Measurements from ENCODE around the gene C16orf90. TPM values are rescaled to one million over a fixed set of nuclear protein-coding genes. Genes with fewer than 3 reads are reported as not detected.
A peak's percentile ranks its signal among the peaks of the same experiment; 100 is the strongest.

C16orf90 gene
- total and polyA plus RNA-seq, 2 donors (not counting 1 experiment from before 2014, with no cell fraction given), result not detected

DNA sequence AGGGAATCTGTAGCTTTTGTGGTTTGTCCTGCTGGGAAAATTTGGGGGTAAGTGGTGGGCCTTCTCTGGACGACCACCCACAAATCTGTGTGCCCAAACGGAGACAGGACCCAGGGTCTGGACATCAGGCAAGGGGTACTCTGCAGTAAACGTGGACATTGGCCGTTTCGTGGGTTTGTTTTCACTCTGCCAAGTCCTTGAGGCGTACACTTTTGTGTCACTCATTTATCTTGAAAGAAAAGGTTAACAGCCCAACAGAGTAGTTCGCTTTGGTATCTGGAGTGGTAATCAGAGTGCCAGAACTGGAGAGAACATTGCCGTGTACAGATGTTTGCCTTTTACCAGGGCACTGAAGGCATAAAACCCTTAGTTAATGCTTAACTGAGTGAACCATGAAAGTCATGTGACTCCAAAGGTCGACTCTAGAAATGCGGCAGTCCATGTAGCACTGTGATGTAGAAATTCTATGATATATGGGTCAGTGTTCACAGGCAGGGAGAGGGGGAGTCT is 36.4 kb downstream of the C16orf90 start:
- H3K4me3 ChIP-seq (replicated peaks in 1 of 4; ENCODE audit: control extremely low read depth in 1 of 4, insufficient read depth in 1 of 4, low read depth in 3 of 4, low read length in 4 of 4), result peak overlapping the region; percentile 71 to 94 (median 87)
- H3K4me1 ChIP-seq (ENCODE audit: control insufficient read depth, extremely low read depth, insufficient read depth, low read length), result peaks cover 3% of the 10 kb centered on the region
- H2AFZ ChIP-seq (ENCODE audit: low read length), result peak overlapping the region; percentile 27
- no peaks in the 10 kb centered on the region for H3K9me3 ChIP-seq (ENCODE audit: control insufficient read depth, insufficient read depth, low read depth, low read length)
- no peaks in the 10 kb centered on the region for H3K27me3 ChIP-seq (ENCODE audit: control insufficient read depth, insufficient read depth, low read length)
- peak; percentile 16 to 39 for DNase-seq (ENCODE audit: low read depth in 2 of 2)
- H3K79me2 ChIP-seq (ENCODE audit: control insufficient read depth, insufficient read depth, low read length), result peaks cover 56% of the 10 kb centered on the region
- TF ChIP-seq, protein P1, sequence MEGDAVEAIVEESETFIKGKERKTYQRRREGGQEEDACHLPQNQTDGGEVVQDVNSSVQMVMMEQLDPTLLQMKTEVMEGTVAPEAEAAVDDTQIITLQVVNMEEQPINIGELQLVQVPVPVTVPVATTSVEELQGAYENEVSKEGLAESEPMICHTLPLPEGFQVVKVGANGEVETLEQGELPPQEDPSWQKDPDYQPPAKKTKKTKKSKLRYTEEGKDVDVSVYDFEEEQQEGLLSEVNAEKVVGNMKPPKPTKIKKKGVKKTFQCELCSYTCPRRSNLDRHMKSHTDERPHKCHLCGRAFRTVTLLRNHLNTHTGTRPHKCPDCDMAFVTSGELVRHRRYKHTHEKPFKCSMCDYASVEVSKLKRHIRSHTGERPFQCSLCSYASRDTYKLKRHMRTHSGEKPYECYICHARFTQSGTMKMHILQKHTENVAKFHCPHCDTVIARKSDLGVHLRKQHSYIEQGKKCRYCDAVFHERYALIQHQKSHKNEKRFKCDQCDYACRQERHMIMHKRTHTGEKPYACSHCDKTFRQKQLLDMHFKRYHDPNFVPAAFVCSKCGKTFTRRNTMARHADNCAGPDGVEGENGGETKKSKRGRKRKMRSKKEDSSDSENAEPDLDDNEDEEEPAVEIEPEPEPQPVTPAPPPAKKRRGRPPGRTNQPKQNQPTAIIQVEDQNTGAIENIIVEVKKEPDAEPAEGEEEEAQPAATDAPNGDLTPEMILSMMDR (conservative IDR thresholded peaks at IDR 0.05 in 1 of 2, IDR thresholded peaks at IDR 0.05 in 1 of 2; ENCODE audit: low read depth in 1 of 2, low read length in 2 of 2), result no peak
- peak overlapping the region; percentile 70 for H3K4me2 ChIP-seq (ENCODE audit: extremely low read depth, insufficient read depth, low read length)
- peak overlapping the region; percentile 98 for H3K9ac ChIP-seq (ENCODE audit: insufficient read depth, low read length)
- no peaks in the 10 kb centered on the region for H4K20me1 ChIP-seq (ENCODE audit: control insufficient read depth, extremely low read depth, insufficient read depth, low read length)
- no peaks in the 10 kb centered on the region for H3K36me3 ChIP-seq (ENCODE audit: control insufficient read depth, insufficient read depth, low read length)
- H3K27ac ChIP-seq (ENCODE audit: insufficient read depth, low read length), result peak overlapping the region; percentile 86

DNA sequence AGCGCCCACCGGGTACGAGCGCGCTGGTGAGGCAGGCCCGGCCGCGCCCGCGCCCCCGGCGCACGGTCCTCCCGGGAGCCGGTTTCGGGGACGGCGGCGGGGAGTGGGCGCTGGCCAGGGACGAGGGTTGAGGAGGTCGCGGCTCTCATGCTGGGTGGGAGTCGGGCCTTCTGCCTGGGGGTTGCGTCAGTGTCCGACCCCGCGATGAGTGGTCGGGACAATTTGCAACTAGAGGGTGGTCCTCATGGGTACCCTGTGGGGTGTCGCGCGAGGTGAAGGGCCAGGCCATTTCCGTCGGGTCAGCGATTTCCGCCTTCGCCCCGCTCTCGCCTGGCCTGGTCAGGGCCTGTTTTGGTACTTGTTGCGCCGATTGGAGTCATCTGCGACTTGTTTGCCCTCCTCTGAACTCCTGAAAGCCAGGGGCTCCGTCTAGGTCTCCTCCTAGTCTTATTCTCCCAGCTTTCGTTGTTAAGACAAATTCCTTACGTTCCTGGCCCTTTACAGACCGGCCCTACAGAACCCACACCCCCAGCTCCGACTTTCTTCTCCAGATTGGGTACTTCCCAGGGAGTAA is 36.9 kb downstream of the C16orf90 start:
- Histone ChIP-seq H3K36me3 (ENCODE audit: control insufficient read depth, insufficient read depth, low read length) (no peaks in the 10 kb centered on the region), H3K4me1 (ENCODE audit: control insufficient read depth, extremely low read depth, insufficient read depth, low read length) (peaks cover 3% of the 10 kb centered on the region), H3K4me2 (ENCODE audit: extremely low read depth, insufficient read depth, low read length) (peak overlapping the region; percentile 70), H4K20me1 (ENCODE audit: control insufficient read depth, extremely low read depth, insufficient read depth, low read length) (no peaks in the 10 kb centered on the region), H3K9me3 (ENCODE audit: control insufficient read depth, insufficient read depth, low read depth, low read length) (no peaks in the 10 kb centered on the region), H3K27me3 (ENCODE audit: control insufficient read depth, insufficient read depth, low read length) (no peaks in the 10 kb centered on the region), H3K4me3 (replicated peaks in 1 of 4; ENCODE audit: control extremely low read depth in 1 of 4, insufficient read depth in 1 of 4, low read depth in 3 of 4, low read length in 4 of 4) (peak overlapping the region; percentile 71 to 94 (median 87)), H3K27ac (ENCODE audit: insufficient read depth, low read length) (peak overlapping the region; percentile 86), H2AFZ (ENCODE audit: low read length) (peak overlapping the region; percentile 78), H3K79me2 (ENCODE audit: control insufficient read depth, insufficient read depth, low read length) (peaks cover 52% of the 10 kb centered on the region), H3K9ac (ENCODE audit: insufficient read depth, low read length) (peak overlapping the region; percentile 98)
- DNase-seq (ENCODE audit: low read depth in 2 of 2), result peak; percentile 35 to 60
- TF ChIP-seq, protein P1 (conservative IDR thresholded peaks at IDR 0.05 in 1 of 2, IDR thresholded peaks at IDR 0.05 in 1 of 2; ENCODE audit: low read depth in 1 of 2, low read length in 2 of 2), result no peak
- TF ChIP-seq EZH2 (IDR thresholded peaks at IDR 0.05; ENCODE audit: low read length, missing control alignments), result no peak

DNA sequence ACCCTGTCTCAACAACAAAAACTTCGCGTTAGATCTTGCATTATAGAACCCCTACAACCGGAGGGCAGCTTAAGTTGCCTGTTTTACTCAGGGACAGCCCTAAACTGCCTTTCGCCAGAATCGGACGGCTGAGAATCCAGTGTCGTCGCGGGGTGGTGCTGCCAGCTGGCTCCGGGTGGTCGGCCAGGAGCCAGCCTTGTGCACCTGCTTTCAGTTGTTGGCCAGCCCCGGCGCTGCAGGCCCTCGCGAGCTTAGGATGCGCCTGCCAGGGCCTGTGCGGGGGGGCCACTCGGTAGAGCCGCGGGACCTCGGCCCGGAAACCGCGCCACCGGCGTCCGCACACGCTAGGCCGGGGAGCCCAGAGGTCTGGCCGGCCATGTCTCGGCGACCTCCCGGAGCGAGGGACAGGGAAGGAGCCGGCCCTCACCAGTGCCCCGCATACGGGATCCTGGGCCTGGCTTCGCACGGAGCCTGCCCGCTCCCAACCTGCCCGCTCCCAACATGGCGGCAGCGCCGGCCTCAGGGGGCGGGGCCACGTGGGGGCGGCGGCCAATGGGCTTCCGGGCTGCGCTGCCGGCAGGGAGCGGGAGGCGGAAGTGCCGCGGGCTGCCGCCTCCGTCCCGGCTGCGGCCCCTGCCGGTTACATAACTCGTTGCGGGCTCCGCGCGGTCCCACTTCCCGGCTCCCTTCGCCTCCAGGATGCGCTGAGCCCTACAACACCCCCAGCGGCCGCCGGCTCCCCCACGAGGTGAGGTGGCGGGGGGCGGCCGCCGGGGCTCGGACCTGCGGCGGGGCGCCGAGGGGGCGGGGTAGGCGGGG is 37.6 kb downstream of the C16orf90 start:
- H3K27me3 ChIP-seq (ENCODE audit: control insufficient read depth, insufficient read depth, low read length), result no peaks in the 10 kb centered on the region
- H3K4me1 ChIP-seq (ENCODE audit: control insufficient read depth, extremely low read depth, insufficient read depth, low read length), result peaks cover 3% of the 10 kb centered on the region
- no peak for TF ChIP-seq EZH2 (IDR thresholded peaks at IDR 0.05; ENCODE audit: low read length, missing control alignments)
- TF ChIP-seq, protein P1 (conservative IDR thresholded peaks at IDR 0.05 in 1 of 2, IDR thresholded peaks at IDR 0.05 in 1 of 2; ENCODE audit: low read depth in 1 of 2, low read length in 2 of 2), result peak; percentile 25 to 27

More for the DNA sequence above, 37.6 kb downstream of the C16orf90 start:
- Histone ChIP-seq H3K4me3 (replicated peaks in 1 of 4; ENCODE audit: control extremely low read depth in 1 of 4, insufficient read depth in 1 of 4, low read depth in 3 of 4, low read length in 4 of 4) (peak overlapping the region; percentile 60 to 94 (median 80)), H4K20me1 (ENCODE audit: control insufficient read depth, extremely low read depth, insufficient read depth, low read length) (no peaks in the 10 kb centered on the region), H3K79me2 (ENCODE audit: control insufficient read depth, insufficient read depth, low read length) (peaks cover 45% of the 10 kb centered on the region), H3K36me3 (ENCODE audit: control insufficient read depth, insufficient read depth, low read length) (no peaks in the 10 kb centered on the region), H3K9me3 (ENCODE audit: control insufficient read depth, insufficient read depth, low read depth, low read length) (no peaks in the 10 kb centered on the region), H3K4me2 (ENCODE audit: extremely low read depth, insufficient read depth, low read length) (peak overlapping the region; percentile 80), H3K9ac (ENCODE audit: insufficient read depth, low read length) (peak overlapping the region; percentile 98), H3K27ac (ENCODE audit: insufficient read depth, low read length) (peak overlapping the region; percentile 96), H2AFZ (ENCODE audit: low read length) (peak overlapping the region; percentile 90)
- DNase-seq (ENCODE audit: low read depth in 2 of 2), result peak; percentile 86

Data from fibroblast of lung (primary cell).